ENCODE measurements around the gene HOMER2.
"Not testable (repeated sequence)": the region's sequence is repeated elsewhere in the genome, so short reads cannot be mapped to it uniquely, and the experiment has no call there.

Gene HOMER2

DNA sequence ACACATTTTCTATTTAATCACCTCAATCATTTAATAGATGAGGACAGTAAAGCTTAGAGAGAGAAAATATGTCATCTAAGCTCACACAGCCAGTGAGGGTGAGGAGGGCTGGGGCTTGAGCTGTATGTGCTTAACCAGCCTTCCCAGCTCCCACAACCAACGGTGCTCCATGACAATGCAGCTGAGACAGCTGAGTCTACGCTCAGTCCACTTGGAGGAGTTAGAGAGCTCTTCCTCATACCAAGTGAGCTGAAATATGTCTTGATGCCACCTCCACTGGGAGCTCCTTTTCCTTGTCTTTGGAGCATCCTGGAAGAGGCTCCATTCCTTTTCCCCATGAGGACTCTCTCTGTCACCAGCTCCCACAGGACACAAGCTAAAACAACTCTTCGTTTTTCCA is 9.3 kb downstream of the HOMER2 start:
- no peak for TF ChIP-seq CTCF (conservative IDR thresholded peaks at IDR 0.05; ENCODE audit: low read length)
- peak; percentile 6 for DNase-seq (ENCODE audit: low read depth)
- H3K4me3 ChIP-seq (ENCODE audit: low read length) = no peak overlapping the region

- peak; percentile 67 for DNase-seq (ENCODE audit: low read depth)
- no peak for TF ChIP-seq CTCF (conservative IDR thresholded peaks at IDR 0.05; ENCODE audit: low read length)
- H3K4me3 ChIP-seq (ENCODE audit: low read length) = no peak overlapping the region
These were observed 9.8 kb downstream of the HOMER2 start for GRCh38 chr15:82942691-82943090.

GRCh38 chr15:82939678-82940077 is 12.8 kb downstream of the HOMER2 start:
- DNase-seq (ENCODE audit: low read depth); H3K4me3 ChIP-seq (ENCODE audit: low read length): not testable (repeated sequence)

DNA sequence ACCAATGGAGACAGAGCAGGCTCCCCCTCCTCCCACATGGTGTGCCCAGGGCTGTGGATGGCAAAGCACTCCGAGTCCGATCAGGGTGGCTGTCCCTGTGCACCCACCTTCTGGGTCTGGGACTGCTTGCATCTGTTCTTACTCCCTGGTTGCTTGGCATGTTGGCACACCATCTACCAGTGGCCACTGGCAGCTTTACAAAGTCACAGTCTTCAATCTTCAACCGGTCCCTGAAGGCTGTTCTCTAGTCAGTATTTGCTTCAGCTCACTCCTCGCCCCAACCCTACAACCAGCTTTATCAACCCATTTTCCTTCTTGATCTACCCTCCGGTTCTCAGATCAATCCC is 14.8 kb downstream of the HOMER2 start:
- no peak for TF ChIP-seq CTCF (conservative IDR thresholded peaks at IDR 0.05; ENCODE audit: low read length)
- no peak for DNase-seq (ENCODE audit: low read depth)
- H3K4me3 ChIP-seq (ENCODE audit: low read length) = no peak overlapping the region

- no peak overlapping the region for H3K4me3 ChIP-seq (ENCODE audit: low read length)
- no peak for TF ChIP-seq CTCF (conservative IDR thresholded peaks at IDR 0.05; ENCODE audit: low read length)
- peak; percentile 73 for DNase-seq (ENCODE audit: low read depth)
These were observed 15.4 kb downstream of the HOMER2 start for GRCh38 chr15:82936966-82937711.

GRCh38 chr15:82935382-82935781 is 17.1 kb downstream of the HOMER2 start:
- no peak overlapping the region for H3K4me3 ChIP-seq (ENCODE audit: low read length)
- no peak for DNase-seq (ENCODE audit: low read depth)
- no peak for TF ChIP-seq CTCF (conservative IDR thresholded peaks at IDR 0.05; ENCODE audit: low read length)

- no peak overlapping the region for H3K4me3 ChIP-seq (ENCODE audit: low read length)
- no peak for DNase-seq (ENCODE audit: low read depth)
- no peak for TF ChIP-seq CTCF (conservative IDR thresholded peaks at IDR 0.05; ENCODE audit: low read length)
These were observed 18.2 kb downstream of the HOMER2 start for GRCh38 chr15:82934100-82934880.

Data from AG10803 (cell line).